MM.1S (cell line): ENCODE data around the gene ZDHHC11B.
"Not testable (repeated sequence)": the region's sequence is repeated elsewhere in the genome, so short reads cannot be mapped to it uniquely, and the experiment has no call there.

Experiments used
- EZH2 ChIP-seq: fragments of 300-600 bp; sonication (generic); optimal IDR thresholded peaks from 2 replicates; pipeline ENCODE3; 2017; ENCODE audit warnings: low read depth, mild to moderate bottlenecking, antibody characterized with exemption, low read length, mixed read lengths
- TF ChIP-seq, protein P1 (sequence below): fragments of 300-600 bp; sonication (generic); IDR thresholded peaks from 2 replicates; pipeline ENCODE4 v1.5.1; 2016; ENCODE audit warnings: antibody characterized with exemption, low read length, mixed read lengths

DNA sequence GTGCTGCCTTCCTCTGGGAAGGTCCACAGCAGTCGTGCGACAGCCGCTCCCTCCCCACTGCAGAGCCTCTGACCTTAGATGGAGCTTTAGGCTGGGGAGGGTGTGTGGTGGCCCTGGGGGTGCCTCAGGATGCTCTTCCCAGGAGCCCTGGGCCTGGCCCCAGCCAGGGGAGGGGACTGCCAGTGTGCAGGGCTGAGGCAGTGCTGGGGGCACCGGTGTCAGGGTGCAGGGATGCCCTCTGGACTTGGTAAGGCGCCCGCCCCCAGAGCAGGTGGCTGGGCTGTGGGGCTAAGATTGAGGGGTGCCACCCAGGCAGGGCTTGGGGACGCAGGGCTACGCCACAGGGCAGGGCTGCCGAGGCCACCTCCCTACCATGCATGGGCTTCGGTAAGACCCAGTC, 13.9 kb downstream of the ZDHHC11B start:
- TF ChIP-seq, protein P1, sequence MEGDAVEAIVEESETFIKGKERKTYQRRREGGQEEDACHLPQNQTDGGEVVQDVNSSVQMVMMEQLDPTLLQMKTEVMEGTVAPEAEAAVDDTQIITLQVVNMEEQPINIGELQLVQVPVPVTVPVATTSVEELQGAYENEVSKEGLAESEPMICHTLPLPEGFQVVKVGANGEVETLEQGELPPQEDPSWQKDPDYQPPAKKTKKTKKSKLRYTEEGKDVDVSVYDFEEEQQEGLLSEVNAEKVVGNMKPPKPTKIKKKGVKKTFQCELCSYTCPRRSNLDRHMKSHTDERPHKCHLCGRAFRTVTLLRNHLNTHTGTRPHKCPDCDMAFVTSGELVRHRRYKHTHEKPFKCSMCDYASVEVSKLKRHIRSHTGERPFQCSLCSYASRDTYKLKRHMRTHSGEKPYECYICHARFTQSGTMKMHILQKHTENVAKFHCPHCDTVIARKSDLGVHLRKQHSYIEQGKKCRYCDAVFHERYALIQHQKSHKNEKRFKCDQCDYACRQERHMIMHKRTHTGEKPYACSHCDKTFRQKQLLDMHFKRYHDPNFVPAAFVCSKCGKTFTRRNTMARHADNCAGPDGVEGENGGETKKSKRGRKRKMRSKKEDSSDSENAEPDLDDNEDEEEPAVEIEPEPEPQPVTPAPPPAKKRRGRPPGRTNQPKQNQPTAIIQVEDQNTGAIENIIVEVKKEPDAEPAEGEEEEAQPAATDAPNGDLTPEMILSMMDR, result not testable (repeated sequence)
- TF ChIP-seq EZH2, result not testable (repeated sequence)
